K562 (cell line): ENCODE measurements around the gene MRGPRF. TPM values are rescaled to one million over a fixed set of nuclear protein-coding genes. Genes with fewer than 3 reads are reported as not detected.

Experiments
- ATAC-seq: fragments of 200-7000 bp; cut with Tn5 transposase; 3 replicates; pipeline ENCODE4 v1.9.1; 2020; ENCODE audit warnings: moderate library complexity
- BruUV-seq: library from RNA; stranded (reverse); fragments of 400-500 nt; replicated peaks from 2 replicates; lab custom pipeline; 2021; lab: Mats Ljungman, UMichigan
- CTCF ChIA-PET: fragments of 300-600 bp; formaldehyde crosslinking; extraction: SDS; loops from one replicate; lab custom pipeline; 2021; ENCODE audit warnings: low intra/inter-chr PET ratio; lab: Yijun Ruan, JAX
- POLR2A ChIA-PET: fragments of 300-600, 350-650 bp; sonication (Branson Sonifier 250); formaldehyde crosslinking; extraction: SDS; loops from one replicate; lab custom pipeline; 2021; ENCODE audit warnings: antibody characterized with exemption, inconsistent platforms; lab: Yijun Ruan, JAX
- DNase-seq, 4 experiments: peaks; one replicate each; pipeline versions ENCODE4 v3.0.0 to v3.0.0-alpha.2; 2011 to 2018; ENCODE audit warnings: low spot score in 3 of 4, mixed read lengths in 3 of 4; ENCODE audit errors: extremely low read depth in 1 of 4
- FAIRE-seq: peaks from 2 replicates; lab custom pipeline; 2011; peaks lifted over from hg19 to GRCh38; lab: Jason Lieb, UNC
- H2AFZ ChIP-seq: 2 replicates; pipeline ENCODE4 v1.6.0; 2011; ENCODE audit warnings: low read depth, low read length, control low read depth, inconsistent platforms
- H3K27ac ChIP-seq: fragments of 200-600 bp; 3 replicates; pipeline ENCODE4 v1.8.0; 2011; ENCODE audit warnings: low read depth, mild to moderate bottlenecking, control low read depth, inconsistent platforms, low read length, moderate library complexity, mixed read lengths; ENCODE audit errors: extremely low read depth
- H3K27me3 ChIP-seq, 2 experiments: fragments of 300-600 bp in 1 of 2; 2 replicates in 1 of 2; 3 replicates in 1 of 2; pipeline versions ENCODE4 v1.6.0 to v1.8.0; 2011; ENCODE audit warnings: inconsistent platforms in 2 of 2, low read length in 2 of 2, mild to moderate bottlenecking in 1 of 2, mixed read lengths in 1 of 2, moderate library complexity in 1 of 2; ENCODE audit not compliant: control insufficient read depth in 2 of 2, insufficient read depth in 2 of 2
- H3K36me3 ChIP-seq: fragments of 300-600 bp; 3 replicates; pipeline ENCODE4 v1.8.0; 2011; ENCODE audit warnings: mild to moderate bottlenecking, low read length, inconsistent platforms; ENCODE audit not compliant: control insufficient read depth, insufficient read depth
- H3K4me1 ChIP-seq, 2 experiments: fragments of 200-600 bp in 1 of 2; replicated peaks in 1 of 2; 2 replicates in 1 of 2; 3 replicates in 1 of 2; pipeline versions ENCODE4 v1.5.1 to v1.8.0; 2011; ENCODE audit warnings: inconsistent platforms in 2 of 2, low read length in 2 of 2, mild to moderate bottlenecking in 1 of 2, mixed read lengths in 1 of 2, moderate library complexity in 1 of 2; ENCODE audit not compliant: control insufficient read depth in 2 of 2, insufficient read depth in 2 of 2
- H3K4me2 ChIP-seq: 2 replicates; pipeline ENCODE4 v1.6.1; 2011; ENCODE audit warnings: low read length, control low read depth, inconsistent platforms, mixed read lengths; ENCODE audit not compliant: insufficient read depth
- H3K4me3 ChIP-seq: fragments of 200-600 bp; sonication (generic), shearing (Covaris generic); 2 replicates; pipeline ENCODE4 v1.5.1; 2016; ENCODE audit warnings: control low read depth, inconsistent platforms
- H3K79me2 ChIP-seq: fragments of 200-600 bp; 3 replicates; pipeline ENCODE4 v1.8.0; 2011; ENCODE audit warnings: low read length, inconsistent platforms; ENCODE audit not compliant: control insufficient read depth, insufficient read depth
- H3K9ac ChIP-seq, 2 experiments: 2 replicates each; pipeline versions ENCODE4 v1.6.0 to v1.6.1; 2011; ENCODE audit warnings: low read depth in 2 of 2, low read length in 2 of 2, control low read depth in 1 of 2, inconsistent platforms in 1 of 2, mild to moderate bottlenecking in 1 of 2, mixed read lengths in 1 of 2; ENCODE audit not compliant: insufficient read depth in 1 of 2
- H3K9me1 ChIP-seq: one replicate; pipeline ENCODE4 v1.6.0; 2011; ENCODE audit warnings: inconsistent platforms, mild to moderate bottlenecking, low read length, moderate library complexity; ENCODE audit not compliant: control insufficient read depth, insufficient read depth
- H3K9me3 ChIP-seq: replicated peaks from 2 replicates; pipeline ENCODE4 v1.5.1; 2011; ENCODE audit warnings: low read depth, low read length, inconsistent platforms; ENCODE audit not compliant: control insufficient read depth, insufficient read depth
- H4K20me1 ChIP-seq: replicated peaks from 2 replicates; pipeline ENCODE4 v1.6.1; 2011; ENCODE audit warnings: low read length, inconsistent platforms, mixed read lengths; ENCODE audit not compliant: control insufficient read depth, insufficient read depth
- HMG20B ChIP-seq: fragments of 250-450 bp; sonication (Bioruptor Pico); IDR thresholded peaks from 2 replicates; pipeline ENCODE4 v1.5.0; 2021; ENCODE audit warnings: mild to moderate bottlenecking
- PHF21A ChIP-seq: fragments of 450-650 bp; IDR thresholded peaks from 2 replicates; pipeline ENCODE4 v1.6.1; 2017; ENCODE audit warnings: low read depth, borderline replicate concordance
- SIN3B ChIP-seq: fragments of 450-650 bp; IDR thresholded peaks from 2 replicates; pipeline ENCODE4 v1.6.1; 2017; ENCODE audit warnings: low read depth, mild to moderate bottlenecking, moderate library complexity
- TRIM25 ChIP-seq: fragments of 450-650 bp; IDR thresholded peaks from 2 replicates; pipeline ENCODE4 v1.7.0; 2016; ENCODE audit warnings: borderline replicate concordance
- XRCC4 ChIP-seq: IDR thresholded peaks from one replicate; pipeline ENCODE4 v1.6.1; 2011; ENCODE audit not compliant: insufficient read depth, insufficient read length; ENCODE audit errors: extremely low read depth
- ZBTB40 ChIP-seq, 2 experiments: fragments of 450-650 bp in 1 of 2; sonication (generic) in 1 of 2; formaldehyde crosslinking in 1 of 2; IDR thresholded peaks; 2 replicates each; pipeline versions ENCODE4 v1.7.1 to v1.9.0; 2016 to 2022; ENCODE audit warnings: inconsistent platforms in 1 of 2, mild to moderate bottlenecking in 1 of 2, missing genetic modification reagents in 1 of 2
- WGBS: fragments of 100-300 bp; shearing (Covaris generic); methylation state at CpG from one replicate; pipeline ENCODE4 v1.1.6; 2016; ENCODE audit warnings: low coverage, mixed read lengths; ENCODE audit not compliant: insufficient coverage; ENCODE audit errors: missing lambda C conversion rate; 5-methylcytosine and 5-hydroxymethylcytosine counted together
- in situ Hi-C: fragments of 300-500 bp; cut with MboI; formaldehyde crosslinking; loops from 4 replicates; pipeline ENCODE4 v1.15.0; 2018; ENCODE audit warnings: inconsistent platforms, mixed read lengths
- intact Hi-C: fragments of 100-400 bp; cut with micrococcal nuclease; formaldehyde crosslinking; loops from 2 replicates; pipeline ENCODE4 v1.14.2; 2022
- polyA plus RNA-seq, 8 experiments: library from polyadenylated mRNA; depleted of rRNA in 4 of 8; stranded (reverse) in 5 of 8; unstranded in 3 of 8; fragments of >200 nt; fragmentation: Nextera tagmentation in 2 of 8; fragmentation: Illumina TruSeq in 1 of 8; extraction: Ambion mirVana in 2 of 8; extraction: Trizol in 1 of 8; gene quantifications; 2 replicates each; pipeline versions ENCODE4 v1.2.1 to v1.2.3, GENCODE V29; 2011 to 2014; ENCODE audit warnings: inconsistent platforms in 1 of 8, missing spikeins in 1 of 8
- total RNA-seq, 7 experiments: library from RNA; depleted of rRNA in 6 of 7; stranded (reverse); fragments of >200 nt in 6 of 7; fragmentation: Illumina TruSeq in 2 of 7; extraction: Trizol in 2 of 7; gene quantifications; 2 replicates each; pipeline versions ENCODE4 v1.2.1 to v1.2.3, GENCODE V29; 2011 to 2021; ENCODE audit warnings: low replicate concordance in 1 of 7

The MRGPRF gene
- total and polyA plus RNA-seq, 9 of the 15 experiments (the other 6 are each of a cell fraction or from before 2014, with no cell fraction given): not detected

DNA sequence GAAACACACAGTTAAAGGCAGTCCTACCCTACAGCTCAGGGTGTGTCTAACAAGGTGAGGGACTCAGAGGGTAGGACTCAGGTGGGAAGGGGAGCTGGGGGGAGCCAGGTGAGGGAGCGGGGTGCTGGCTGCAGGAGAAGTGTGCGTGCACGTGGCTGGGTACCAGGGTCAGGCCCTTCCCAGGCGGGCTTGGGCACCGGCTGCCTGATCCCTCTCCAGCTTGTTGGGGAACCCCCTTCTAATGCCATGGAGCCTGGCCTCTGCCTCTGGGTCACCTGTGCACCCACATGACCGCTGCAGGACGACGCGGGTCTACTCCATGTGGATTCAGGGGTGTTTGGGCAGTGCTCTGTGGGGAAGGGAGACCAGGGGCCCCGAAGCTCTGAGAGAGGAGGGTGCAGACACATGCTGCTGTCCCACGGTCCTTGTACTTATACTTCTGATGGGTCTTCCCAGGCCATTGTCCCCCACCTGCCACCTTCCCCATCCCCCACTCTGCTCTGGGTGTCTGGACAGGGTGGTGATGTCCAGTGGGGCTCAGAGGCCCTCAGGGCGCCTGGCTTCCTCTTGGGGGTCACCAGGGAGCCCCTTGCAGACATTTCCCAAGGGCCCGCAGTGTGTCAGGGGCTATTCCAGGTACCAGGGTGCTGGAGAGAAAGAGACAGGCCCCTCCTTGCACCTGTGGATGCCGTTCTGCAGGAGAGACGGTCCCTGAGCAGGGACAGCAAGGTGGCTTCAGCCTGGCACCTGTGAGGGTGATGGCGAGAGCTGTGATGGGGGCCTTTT is 21.9 kb downstream of the MRGPRF start:
- Histone ChIP-seq H3K27me3 (peaks cover 32 to 53% of the 10 kb centered on the region in 2 experiments), H3K4me3 (no peak overlapping the region)
- TF ChIP-seq SIN3B: no peak
- TF ChIP-seq TRIM25: no peak
- TF ChIP-seq PHF21A: no peak
- TF ChIP-seq XRCC4: no peak
- TF ChIP-seq HMG20B (CRISPR knock-in tag): no peak
- no peak for TF ChIP-seq ZBTB40 (IDR thresholded peaks at IDR 0.05)
- TF ChIP-seq ZBTB40 (CRISPR knock-in tag; IDR thresholded peaks at IDR 0.05): no peak
- TF ChIP-seq, all 486 proteins: peak for 0
- ChIA-PET POLR2A (no interaction called here), CTCF (no interaction called here)
- H3K4me2 ChIP-seq: no peak overlapping the region
- no peak overlapping the region for H2AFZ ChIP-seq
- BruUV-seq: no TSS peak
- WGBS: 3% methylated on average over 11 of the region's 16 CpGs
- no peaks in the 10 kb centered on the region; the same call in 1 of the 2 replicates for H3K9me3 ChIP-seq
- DNase-seq (no peak), ATAC-seq (no peak), FAIRE-seq (no peak)
- H3K9me1 ChIP-seq: no peaks in the 10 kb centered on the region
- no peaks in the 10 kb centered on the region for H3K36me3 ChIP-seq
- no peaks in the 10 kb centered on the region for H4K20me1 ChIP-seq
- peaks cover 0 to 3% of the 10 kb centered on the region in 2 experiments; a peak in 1 of 5 replicates for H3K4me1 ChIP-seq
- in situ Hi-C loops: no loop called here
- H3K9ac ChIP-seq: no peak overlapping the region
- no peaks in the 10 kb centered on the region for H3K79me2 ChIP-seq
- intact Hi-C loops: no loop called here
- H3K27ac ChIP-seq: no peak overlapping the region
